HCT116 (cell line): ENCODE results near the gene EGFL6. TPM values are rescaled to one million over a fixed set of nuclear protein-coding genes. Genes with fewer than 3 reads are reported as not detected.

Experiments
- ATAC-seq: fragments of 200-7000 bp; cut with Tn5 transposase; 2 replicates; pipeline ENCODE4 v1.9.1; 2020; ENCODE audit warnings: mild to moderate bottlenecking, moderate library complexity
- BruUV-seq: library from RNA; stranded (reverse); fragments of 400-500 nt; replicated peaks from 2 replicates; lab custom pipeline; 2021; lab: Mats Ljungman, UMichigan
- CTCF ChIA-PET: fragments of 300-600 bp; sonication (Branson Sonifier 250); formaldehyde crosslinking; loops from one replicate; lab custom pipeline; 2021; ENCODE audit warnings: antibody characterized with exemption; lab: Charles Lee
- POLR2A ChIA-PET: fragments of 300-600, 350-600 bp; sonication (Branson Sonifier 250); formaldehyde crosslinking; loops from one replicate; lab custom pipeline; 2021; ENCODE audit warnings: antibody characterized with exemption; lab: Charles Lee
- RAD21 ChIA-PET, 2 experiments: fragments of 300-600 bp; sonication (Branson Sonifier 250); formaldehyde crosslinking; loops; one replicate each; lab custom pipeline; 2023; ENCODE audit warnings: low total read pairs in 2 of 2; ENCODE audit not compliant: uncharacterized antibody in 2 of 2, unreplicated experiment in 2 of 2, low non-redundant PET in 1 of 2; lab: Charles Lee
- DNase-seq: peaks from one replicate; pipeline ENCODE4 v3.0.0-alpha.2; 2010; ENCODE audit warnings: low read depth, low spot score
- H2AFZ ChIP-seq: fragments of 200-600 bp; shearing (Covaris generic), sonication (generic); 2 replicates; pipeline ENCODE4 v1.6.1; 2017; ENCODE audit warnings: low read depth, mixed run types, mixed read lengths, antibody characterized with exemption, low read length; ENCODE audit not compliant: poor library complexity, severe bottlenecking
- H3K27ac ChIP-seq: 2 replicates; pipeline ENCODE4 v1.5.1; 2012; ENCODE audit warnings: low read depth, low read length
- H3K27me3 ChIP-seq: fragments of 200-600 bp; sonication (generic); 2 replicates; pipeline ENCODE4 v1.6.1; 2016; ENCODE audit warnings: mixed run types, low read length, mixed read lengths; ENCODE audit not compliant: insufficient read depth
- H3K36me3 ChIP-seq, 2 experiments: fragments of 200-500 bp in 1 of 2; fragments of 200-600 bp in 1 of 2; sonication (Bioruptor generic) in 1 of 2; sonication (generic) in 1 of 2; 2 replicates each; pipeline versions ENCODE4 v1.5.1 to v1.6.1; 2014 to 2016; ENCODE audit warnings: low read length in 2 of 2, inconsistent platforms in 1 of 2, mixed read lengths in 1 of 2, mixed run types in 1 of 2; ENCODE audit not compliant: insufficient read depth in 2 of 2, control insufficient read depth in 1 of 2
- H3K4me1 ChIP-seq, 2 experiments: fragments of 200-600 bp in 1 of 2; sonication (generic) in 1 of 2; 2 replicates each; pipeline versions ENCODE4 v1.5.1 to v1.6.1; 2012 to 2017; ENCODE audit warnings: low read length in 2 of 2, inconsistent platforms in 1 of 2, mild to moderate bottlenecking in 1 of 2, mixed read lengths in 1 of 2, mixed run types in 1 of 2, moderate library complexity in 1 of 2; ENCODE audit not compliant: insufficient read depth in 2 of 2, control insufficient read depth in 1 of 2
- H3K4me2 ChIP-seq: fragments of 200-600 bp; sonication (generic); 2 replicates; pipeline ENCODE4 v1.6.1; 2017; ENCODE audit warnings: mixed run types, low read length, mixed read lengths
- H3K4me3 ChIP-seq, 2 experiments: fragments of 200-600 bp in 1 of 2; sonication (generic) in 1 of 2; replicated peaks in 1 of 2; 2 replicates each; pipeline ENCODE4 v1.5.1; 2011 to 2016; ENCODE audit warnings: low read length in 2 of 2, control low read depth in 1 of 2, low read depth in 1 of 2, mild to moderate bottlenecking in 1 of 2, mixed read lengths in 1 of 2, mixed run types in 1 of 2
- H3K79me2 ChIP-seq: fragments of 200-600 bp; sonication (generic); 2 replicates; pipeline ENCODE4 v1.6.1; 2017; ENCODE audit warnings: mild to moderate bottlenecking, mixed run types, low read length, moderate library complexity, mixed read lengths; ENCODE audit not compliant: insufficient read depth
- H3K9ac ChIP-seq: fragments of 200-600 bp; sonication (generic); 2 replicates; pipeline ENCODE4 v1.6.1; 2016; ENCODE audit warnings: low read length, mixed read lengths
- H3K9me2 ChIP-seq: fragments of 200-600 bp; sonication (generic), shearing (Covaris generic); 2 replicates; pipeline ENCODE4 v1.6.1; 2017; ENCODE audit warnings: mixed run types, mild to moderate bottlenecking, moderate library complexity; ENCODE audit not compliant: insufficient read depth
- H3K9me3 ChIP-seq, 2 experiments: fragments of 200-500 bp in 1 of 2; fragments of 200-600 bp in 1 of 2; sonication (Bioruptor generic) in 1 of 2; sonication (generic) in 1 of 2; 2 replicates each; pipeline ENCODE4 v1.6.1; 2014 to 2017; ENCODE audit warnings: low read length in 2 of 2, mixed read lengths in 2 of 2, inconsistent platforms in 1 of 2, low read depth in 1 of 2, mild to moderate bottlenecking in 1 of 2, mixed run types in 1 of 2, moderate library complexity in 1 of 2; ENCODE audit not compliant: control insufficient read depth in 1 of 2, insufficient read depth in 1 of 2
- H4K20me1 ChIP-seq: fragments of 200-600 bp; sonication (generic), shearing (Covaris generic); 2 replicates; pipeline ENCODE4 v1.6.1; 2017; ENCODE audit warnings: mixed run types, mild to moderate bottlenecking, moderate library complexity; ENCODE audit not compliant: insufficient read depth
- ATF3 ChIP-seq: IDR thresholded peaks from 2 replicates; pipeline ENCODE4 v1.6.1; 2012
- EZH2 ChIP-seq: fragments of 200-600 bp; sonication (generic); IDR thresholded peaks from 2 replicates; pipeline ENCODE4 v1.6.1; 2017; ENCODE audit warnings: antibody characterized with exemption, mixed run types
- EZH2phosphoT487 ChIP-seq: fragments of 200-600 bp; IDR thresholded peaks from 2 replicates; pipeline ENCODE4 v1.6.1; 2018; ENCODE audit warnings: antibody characterized with exemption, borderline replicate concordance
- JUND ChIP-seq: IDR thresholded peaks from 2 replicates; pipeline ENCODE4 v1.6.1; 2012
- POLR2AphosphoS5 ChIP-seq: IDR thresholded peaks from 2 replicates; pipeline ENCODE4 v1.6.1; 2011; ENCODE audit warnings: mild to moderate bottlenecking, low read depth, low read length, moderate library complexity
- YY1 ChIP-seq: IDR thresholded peaks from 2 replicates; pipeline ENCODE4 v1.6.1; 2011; ENCODE audit warnings: low read length, low read depth, moderate library complexity, mild to moderate bottlenecking; ENCODE audit not compliant: insufficient replicate concordance; ENCODE audit errors: extremely low read depth
- ZFX ChIP-seq: fragments of 450-650 bp; IDR thresholded peaks from 2 replicates; pipeline ENCODE4 v1.6.1; 2017
- ZNF274 ChIP-seq: fragments of 200-500 bp; sonication (Bioruptor generic); IDR thresholded peaks from 2 replicates; pipeline ENCODE4 v1.6.1; 2014; ENCODE audit warnings: mild to moderate bottlenecking, low read depth, low read length, inconsistent platforms
- intact Hi-C: fragments of 100-400 bp; cut with micrococcal nuclease; formaldehyde crosslinking; loops from 2 replicates; pipeline ENCODE4 v1.10.0; 2022
- total RNA-seq: library from RNA; stranded (reverse); gene quantifications from one replicate; pipeline ENCODE4 v1.2.1, GENCODE V29; 2021; ENCODE audit not compliant: unreplicated experiment
- TF ChIP-seq, protein P1 (sequence below): IDR thresholded peaks from 2 replicates; pipeline ENCODE4 v1.6.1; 2011; ENCODE audit warnings: mild to moderate bottlenecking, low read length, moderate library complexity; ENCODE audit not compliant: insufficient replicate concordance; ENCODE audit errors: extremely low read depth
- TF ChIP-seq, protein P2 (sequence below): IDR thresholded peaks from 2 replicates; pipeline ENCODE4 v1.6.1; 2012

The EGFL6 gene
- total RNA-seq, 1 experiment from 2014 or later, result not detected

DNA sequence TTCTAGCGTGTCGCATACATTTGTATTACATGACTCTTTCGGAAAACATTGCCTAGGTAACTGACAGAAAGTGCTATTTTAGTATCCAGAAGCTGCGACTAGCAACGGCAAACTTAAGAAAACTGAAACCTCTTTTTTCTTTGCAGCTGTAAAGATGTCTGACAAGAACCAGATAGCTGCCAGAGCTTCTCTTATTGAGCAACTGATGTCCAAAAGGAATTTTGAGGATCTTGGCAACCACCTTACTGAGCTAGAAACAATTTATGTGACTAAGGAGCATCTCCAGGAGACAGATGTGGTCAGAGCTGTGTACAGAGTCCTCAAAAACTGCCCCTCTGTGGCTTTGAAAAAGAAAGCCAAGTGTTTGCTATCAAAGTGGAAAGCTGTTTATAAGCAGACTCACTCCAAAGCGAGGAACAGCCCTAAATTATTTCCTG is 93.0 kb downstream of the EGFL6 start:
- no peak overlapping the region for H2AFZ ChIP-seq
- no peak overlapping the region for H3K27ac ChIP-seq
- no peaks in the 10 kb centered on the region for H3K79me2 ChIP-seq
- peaks cover 0 to 4% of the 10 kb centered on the region in 2 experiments; a peak in 1 of 4 replicates for H3K4me1 ChIP-seq
- H3K27me3 ChIP-seq, result no peaks in the 10 kb centered on the region
- H3K9me2 ChIP-seq, result no peaks in the 10 kb centered on the region
- POLR2A ChIA-PET, result no interaction called here
- RAD21 ChIA-PET, result no interaction called here
- no peak overlapping the region for H3K4me2 ChIP-seq
- no peak overlapping the region for H3K9ac ChIP-seq
- no peaks in the 10 kb centered on the region for H3K36me3 ChIP-seq
- TF ChIP-seq, protein P1, sequence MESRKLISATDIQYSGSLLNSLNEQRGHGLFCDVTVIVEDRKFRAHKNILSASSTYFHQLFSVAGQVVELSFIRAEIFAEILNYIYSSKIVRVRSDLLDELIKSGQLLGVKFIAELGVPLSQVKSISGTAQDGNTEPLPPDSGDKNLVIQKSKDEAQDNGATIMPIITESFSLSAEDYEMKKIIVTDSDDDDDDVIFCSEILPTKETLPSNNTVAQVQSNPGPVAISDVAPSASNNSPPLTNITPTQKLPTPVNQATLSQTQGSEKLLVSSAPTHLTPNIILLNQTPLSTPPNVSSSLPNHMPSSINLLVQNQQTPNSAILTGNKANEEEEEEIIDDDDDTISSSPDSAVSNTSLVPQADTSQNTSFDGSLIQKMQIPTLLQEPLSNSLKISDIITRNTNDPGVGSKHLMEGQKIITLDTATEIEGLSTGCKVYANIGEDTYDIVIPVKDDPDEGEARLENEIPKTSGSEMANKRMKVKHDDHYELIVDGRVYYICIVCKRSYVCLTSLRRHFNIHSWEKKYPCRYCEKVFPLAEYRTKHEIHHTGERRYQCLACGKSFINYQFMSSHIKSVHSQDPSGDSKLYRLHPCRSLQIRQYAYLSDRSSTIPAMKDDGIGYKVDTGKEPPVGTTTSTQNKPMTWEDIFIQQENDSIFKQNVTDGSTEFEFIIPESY, result no peak
- TF ChIP-seq JUND (no peak), ATF3 (no peak), EZH2phosphoT487 (no peak), ZFX (no peak), YY1 (no peak)
- TF ChIP-seq, protein P2, sequence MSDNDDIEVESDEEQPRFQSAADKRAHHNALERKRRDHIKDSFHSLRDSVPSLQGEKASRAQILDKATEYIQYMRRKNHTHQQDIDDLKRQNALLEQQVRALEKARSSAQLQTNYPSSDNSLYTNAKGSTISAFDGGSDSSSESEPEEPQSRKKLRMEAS, result no peak
- ATAC-seq, result no peak
- no peaks in the 10 kb centered on the region for H3K9me3 ChIP-seq
- no peaks in the 10 kb centered on the region for H4K20me1 ChIP-seq
- CTCF ChIA-PET, result no interaction called here
- BruUV-seq, result no TSS peak
- no peak overlapping the region for H3K4me3 ChIP-seq
- no peak for DNase-seq
- intact Hi-C loops, result no loop called here

DNA sequence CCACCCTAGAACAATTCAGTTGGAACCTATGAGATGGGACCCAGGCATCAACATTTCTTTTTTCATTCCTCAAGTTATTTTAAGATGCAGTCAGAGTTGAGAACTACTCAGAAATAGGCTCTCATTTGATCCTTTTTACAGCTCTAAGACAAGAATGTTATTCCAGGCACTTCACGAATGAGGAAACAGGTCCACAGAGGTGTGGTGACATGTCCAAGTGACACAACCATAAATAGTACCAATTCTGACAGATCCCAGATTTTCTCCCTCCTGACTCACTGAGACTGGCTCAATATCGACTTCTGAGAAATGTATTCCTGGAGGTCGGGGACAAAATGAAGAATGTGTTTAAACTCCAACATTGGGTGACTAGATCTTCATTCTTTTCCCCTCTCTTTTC is 94.6 kb downstream of the EGFL6 start:
- BruUV-seq, result no TSS peak
- H3K4me1 ChIP-seq, result peaks cover 9 to 14% of the 10 kb centered on the region in 2 experiments
- ATAC-seq, result no peak
- H3K9me3 ChIP-seq, result no peaks in the 10 kb centered on the region
- H3K27ac ChIP-seq, result no peak overlapping the region
- no peak overlapping the region for H3K4me3 ChIP-seq
- intact Hi-C loops, result no loop called here
- no peaks in the 10 kb centered on the region for H3K79me2 ChIP-seq
- no peaks in the 10 kb centered on the region for H3K27me3 ChIP-seq
- ChIA-PET RAD21 (no interaction called here), CTCF (no interaction called here), POLR2A (no interaction called here)
- no peaks in the 10 kb centered on the region for H3K36me3 ChIP-seq
- no peak for TF ChIP-seq ZNF274
- no peak for TF ChIP-seq ATF3
- no peak for TF ChIP-seq POLR2AphosphoS5
- no peak for TF ChIP-seq EZH2
- DNase-seq, result no peak
- H4K20me1 ChIP-seq, result no peaks in the 10 kb centered on the region
- no peaks in the 10 kb centered on the region for H3K9me2 ChIP-seq
- no peak overlapping the region for H3K4me2 ChIP-seq
- no peak overlapping the region for H3K9ac ChIP-seq
- H2AFZ ChIP-seq, result no peak overlapping the region
